Effector memory CD8-positive, alpha-beta T cell (primary cell): ENCODE results near the gene CEP350.

Experiments used
- ATAC-seq: fragments of 150-1000 bp; cut with Tn5 transposase; replicated peaks from 2 replicates; pipeline ENCODE4 v1.10.0; 2021; ENCODE audit warnings: mild to moderate bottlenecking, moderate library complexity
- DNase-seq, 3 experiments: peaks; one replicate each; pipeline ENCODE4 v3.0.0; 2021
- H3K27ac Mint-ChIP-seq, 2 donors: one replicate each; pipeline ENCODE4 v1.8.0; 2022; ENCODE audit warnings: mild to moderate bottlenecking in 2 of 2, mixed read lengths in 2 of 2, moderate library complexity in 2 of 2
- H3K27me3 Mint-ChIP-seq, 2 donors: one replicate each; pipeline ENCODE4 v1.8.0; 2022; ENCODE audit warnings: mixed read lengths in 2 of 2
- H3K36me3 Mint-ChIP-seq: one replicate; pipeline ENCODE4 v1.8.0; 2022; ENCODE audit warnings: mild to moderate bottlenecking, moderate library complexity, mixed read lengths; ENCODE audit not compliant: insufficient read depth
- H3K4me1 Mint-ChIP-seq, 2 donors: one replicate each; pipeline ENCODE4 v1.8.0; 2022; ENCODE audit warnings: low read depth in 2 of 2, mixed read lengths in 2 of 2
- H3K4me3 Mint-ChIP-seq, 2 donors: one replicate each; pipeline ENCODE4 v1.8.0; 2022; ENCODE audit warnings: mild to moderate bottlenecking in 2 of 2, mixed read lengths in 2 of 2, moderate library complexity in 2 of 2
- H3K9me3 Mint-ChIP-seq, 2 donors: one replicate each; pipeline ENCODE4 v1.8.0; 2022; ENCODE audit warnings: mixed read lengths in 2 of 2

The CEP350 gene

DNA sequence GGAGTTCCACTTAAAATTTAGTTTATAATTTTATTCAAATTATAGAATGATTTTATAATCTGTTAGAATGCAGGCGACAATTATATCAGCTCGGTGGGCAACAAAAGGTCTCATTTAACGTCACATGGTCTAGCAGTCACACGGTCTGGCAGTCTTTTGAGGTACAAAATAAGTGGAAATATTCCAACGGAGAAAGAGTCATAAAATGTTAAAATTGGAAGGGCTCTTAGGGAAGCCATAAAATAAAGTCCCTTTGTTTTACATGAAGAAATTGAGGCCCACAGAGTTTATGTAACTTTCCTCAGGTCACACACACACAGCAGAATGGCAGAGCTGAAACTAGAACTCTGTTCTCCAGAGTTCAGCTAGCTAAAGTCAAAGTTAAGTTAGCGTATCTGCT, 115.7 kb downstream of the CEP350 start:
- Mint-ChIP-seq H3K9me3 (no peaks in the 10 kb centered on the region), H3K27me3 (no peaks in the 10 kb centered on the region), H3K4me3 (no peak overlapping the region), H3K27ac (no peak overlapping the region), H3K36me3 (peaks cover 70% of the 10 kb centered on the region), H3K4me1 (no peaks in the 10 kb centered on the region)
- DNase-seq (no peak), ATAC-seq (no peak)

DNA sequence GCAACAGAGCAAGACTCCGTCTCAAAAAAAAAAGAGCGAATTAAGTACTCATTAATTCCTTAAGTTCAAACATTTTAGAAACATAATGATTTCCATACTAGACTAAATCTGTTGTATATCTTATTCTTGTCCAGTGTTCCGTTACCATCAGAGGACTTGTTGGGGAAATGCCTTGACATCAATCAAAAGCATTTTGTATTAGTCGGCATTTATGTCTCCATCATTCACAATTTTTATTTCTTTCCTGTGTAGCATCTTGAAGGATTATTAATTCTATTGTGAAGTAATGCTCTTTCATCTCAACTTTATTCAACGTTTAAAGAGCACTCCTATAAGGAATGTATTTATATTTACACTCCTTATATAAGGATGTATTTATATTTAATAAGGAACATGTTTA, 117.1 kb downstream of the CEP350 start:
- Mint-ChIP-seq H3K36me3 (peaks cover 72% of the 10 kb centered on the region), H3K4me3 (no peak overlapping the region), H3K27me3 (no peaks in the 10 kb centered on the region), H3K9me3 (no peaks in the 10 kb centered on the region), H3K27ac (no peak overlapping the region), H3K4me1 (no peaks in the 10 kb centered on the region)
- ATAC-seq = no peak
- DNase-seq = no peak

DNA sequence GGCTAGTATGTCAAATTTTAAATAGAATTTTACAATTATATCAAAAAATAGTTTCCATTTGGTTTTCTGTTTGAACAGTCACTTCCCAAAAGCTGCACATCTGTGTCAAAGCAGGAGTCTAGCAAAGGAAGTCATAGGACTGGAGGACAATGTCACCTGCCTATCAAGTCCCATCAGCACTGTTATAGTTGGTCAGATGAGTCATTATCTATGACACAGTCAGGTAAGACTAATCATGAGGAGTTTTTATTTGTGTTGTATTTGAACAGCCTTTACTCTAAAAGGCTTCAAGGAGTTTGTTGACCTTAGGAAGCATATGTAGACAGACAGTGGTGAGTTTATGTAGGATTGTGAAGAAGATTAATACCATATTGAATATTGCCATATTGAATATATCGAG, 125.8 kb downstream of the CEP350 start:
- H3K4me3 Mint-ChIP-seq = no peak overlapping the region
- no peaks in the 10 kb centered on the region for H3K4me1 Mint-ChIP-seq
- ATAC-seq (no peak), DNase-seq (no peak)
- H3K27me3 Mint-ChIP-seq = no peaks in the 10 kb centered on the region
- no peak overlapping the region for H3K27ac Mint-ChIP-seq
- H3K36me3 Mint-ChIP-seq = peaks cover 74% of the 10 kb centered on the region
- no peaks in the 10 kb centered on the region for H3K9me3 Mint-ChIP-seq

DNA sequence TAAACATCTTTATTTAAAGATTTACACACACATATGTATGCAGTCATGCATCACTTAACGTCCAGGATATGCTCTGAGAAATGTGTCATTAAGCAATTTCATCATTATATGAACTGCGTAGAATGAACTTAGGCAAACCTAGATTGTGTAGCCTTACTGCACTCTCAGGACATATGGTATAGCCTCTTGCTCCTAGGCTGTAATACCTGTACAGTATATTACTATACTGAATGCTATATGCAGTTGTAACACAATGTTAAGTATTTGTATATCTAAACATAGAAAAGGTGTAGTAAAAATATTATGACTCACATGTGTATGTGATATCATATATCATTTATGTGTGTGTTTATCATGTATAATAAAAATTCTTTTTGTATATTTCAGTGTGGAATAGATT, 126.9 kb downstream of the CEP350 start:
- Mint-ChIP-seq H3K9me3 (no peaks in the 10 kb centered on the region), H3K4me1 (no peaks in the 10 kb centered on the region), H3K36me3 (peaks cover 63% of the 10 kb centered on the region), H3K4me3 (no peak overlapping the region), H3K27ac (no peak overlapping the region), H3K27me3 (no peaks in the 10 kb centered on the region)
- DNase-seq = no peak
- ATAC-seq = no peak

DNA sequence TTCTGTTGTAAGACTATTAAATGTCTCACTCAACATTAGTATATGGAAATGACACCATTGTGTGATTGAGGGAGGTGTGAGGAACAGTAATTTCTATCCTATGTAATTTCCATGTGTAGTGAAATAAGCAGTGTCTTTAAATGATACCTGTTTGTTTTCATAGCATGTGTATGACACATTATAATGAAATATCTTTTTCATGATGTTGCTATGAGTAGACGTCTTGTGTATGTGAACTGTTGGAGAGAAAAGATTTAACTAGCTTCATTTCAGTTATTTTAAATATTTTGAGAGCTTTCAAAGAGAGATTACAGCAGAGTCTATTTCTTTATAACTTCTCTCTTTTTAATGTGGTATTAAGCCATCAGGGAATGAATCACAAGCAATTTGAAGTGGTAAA, 128.6 kb downstream of the CEP350 start:
- DNase-seq = no peak
- Mint-ChIP-seq H3K27ac (no peak overlapping the region), H3K4me1 (no peaks in the 10 kb centered on the region), H3K4me3 (no peak overlapping the region), H3K36me3 (peaks cover 56% of the 10 kb centered on the region), H3K27me3 (no peaks in the 10 kb centered on the region), H3K9me3 (no peaks in the 10 kb centered on the region)
- ATAC-seq = no peak

DNA sequence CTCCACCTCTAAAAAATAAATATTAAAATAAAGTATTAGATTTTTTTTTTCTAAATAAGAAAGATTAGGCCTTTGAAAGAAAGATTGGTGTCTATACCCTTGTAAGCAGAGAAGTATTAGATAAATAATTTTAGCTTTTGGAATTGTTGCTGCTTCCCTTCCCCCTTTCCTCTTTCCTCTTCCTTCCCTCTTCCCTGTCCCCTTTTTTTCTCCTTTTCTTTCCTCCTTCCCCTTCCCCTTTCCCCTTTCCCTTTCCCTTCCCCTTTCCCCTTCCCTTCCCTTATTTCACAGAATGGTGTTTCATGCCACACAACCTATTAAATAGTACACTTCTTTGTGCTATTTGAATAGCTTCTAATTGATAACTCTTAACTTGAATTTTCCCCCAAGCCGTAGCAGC, 130.3 kb downstream of the CEP350 start:
- Mint-ChIP-seq H3K27ac (no peak overlapping the region), H3K9me3 (no peaks in the 10 kb centered on the region), H3K4me1 (no peaks in the 10 kb centered on the region), H3K36me3 (peaks cover 57% of the 10 kb centered on the region), H3K4me3 (no peak overlapping the region), H3K27me3 (no peaks in the 10 kb centered on the region)
- ATAC-seq (no peak), DNase-seq (no peak)

DNA sequence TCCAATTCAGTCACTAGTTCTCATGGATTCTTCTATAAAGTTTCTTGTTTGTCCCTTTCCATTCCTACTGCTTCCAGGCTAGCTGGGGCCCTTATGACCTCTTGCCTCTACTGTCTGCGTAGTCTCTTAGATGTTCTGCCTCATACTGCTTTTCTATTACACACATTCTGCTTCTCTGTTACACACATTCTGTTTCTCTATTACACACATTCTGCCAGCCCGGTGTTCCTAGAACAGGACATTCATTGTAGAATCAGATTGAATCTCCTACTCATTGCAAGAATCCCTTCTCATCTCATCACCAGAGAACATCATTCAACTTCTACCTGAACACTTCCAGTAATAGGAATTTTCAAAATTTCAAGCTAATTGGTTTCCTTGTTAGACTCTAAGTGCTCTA, 130.7 kb downstream of the CEP350 start:
- H3K4me1 Mint-ChIP-seq = no peaks in the 10 kb centered on the region
- DNase-seq = no peak
- H3K4me3 Mint-ChIP-seq = no peak overlapping the region
- no peak for ATAC-seq
- peaks cover 56% of the 10 kb centered on the region for H3K36me3 Mint-ChIP-seq
- no peaks in the 10 kb centered on the region for H3K9me3 Mint-ChIP-seq
- no peaks in the 10 kb centered on the region for H3K27me3 Mint-ChIP-seq
- H3K27ac Mint-ChIP-seq = no peak overlapping the region

DNA sequence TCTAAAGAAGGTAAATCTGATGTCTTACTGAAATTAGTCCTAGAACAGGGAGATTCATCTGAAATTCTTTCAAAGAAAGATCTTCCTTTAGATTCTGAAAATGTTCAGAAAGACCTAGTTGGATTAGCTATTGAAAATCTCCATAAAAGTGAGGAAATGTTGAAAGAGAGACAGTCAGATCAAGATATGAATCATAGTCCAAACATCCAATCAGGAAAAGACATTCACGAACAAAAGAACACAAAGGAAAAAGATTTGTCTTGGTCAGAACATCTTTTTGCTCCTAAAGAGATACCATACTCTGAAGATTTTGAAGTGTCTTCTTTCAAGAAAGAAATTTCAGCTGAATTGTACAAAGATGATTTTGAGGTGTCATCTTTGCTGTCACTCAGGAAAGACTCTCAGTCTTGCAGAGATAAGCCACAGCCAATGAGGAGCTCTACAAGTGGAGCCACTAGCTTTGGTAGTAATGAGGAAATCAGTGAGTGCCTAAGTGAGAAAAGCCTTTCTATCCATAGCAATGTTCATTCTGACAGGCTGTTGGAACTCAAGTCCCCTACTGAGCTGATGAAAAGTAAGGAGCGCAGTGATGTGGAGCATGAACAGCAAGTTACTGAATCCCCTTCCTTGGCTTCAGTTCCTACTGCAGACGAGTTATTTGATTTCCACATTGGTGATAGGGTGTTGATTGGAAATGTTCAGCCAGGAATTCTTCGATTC, 138.5 kb downstream of the CEP350 start:
- peaks cover 85% of the 10 kb centered on the region for H3K36me3 Mint-ChIP-seq
- H3K27ac Mint-ChIP-seq = peak overlapping the region; percentile 62 to 89
- no peak for DNase-seq
- no peaks in the 10 kb centered on the region for H3K9me3 Mint-ChIP-seq
- H3K4me1 Mint-ChIP-seq = no peaks in the 10 kb centered on the region
- no peaks in the 10 kb centered on the region for H3K27me3 Mint-ChIP-seq
- no peak for ATAC-seq
- no peak overlapping the region for H3K4me3 Mint-ChIP-seq

DNA sequence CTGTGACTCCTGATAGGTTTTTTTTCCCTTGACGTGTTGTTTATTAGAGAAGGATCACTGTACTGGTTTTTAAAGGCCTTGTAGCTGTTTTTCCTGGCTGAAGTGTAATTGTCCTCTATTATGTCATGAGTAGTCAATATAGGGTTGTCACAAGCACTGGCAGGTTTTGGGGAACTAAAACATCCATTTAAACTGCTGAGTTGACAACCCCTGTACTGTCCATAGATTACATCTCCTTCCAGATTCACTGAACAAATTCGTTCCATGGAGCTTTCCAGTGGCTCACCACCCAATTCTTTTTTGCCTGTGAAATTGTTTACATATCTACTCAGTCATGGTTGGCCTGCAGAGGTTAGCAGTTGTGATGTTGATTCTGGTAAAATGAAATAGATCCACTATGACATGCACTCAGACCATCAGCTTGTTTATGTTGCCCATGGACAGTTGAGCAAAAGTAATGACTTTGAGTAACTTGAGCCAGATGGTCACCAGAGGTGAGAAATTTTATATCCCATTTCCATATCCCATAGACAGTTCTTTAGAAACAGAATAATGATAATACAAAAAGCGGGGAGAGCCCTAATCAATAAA, 140.2 kb downstream of the CEP350 start:
- H3K36me3 Mint-ChIP-seq = peaks cover 80% of the 10 kb centered on the region
- no peak overlapping the region for H3K4me3 Mint-ChIP-seq
- no peak overlapping the region for H3K27ac Mint-ChIP-seq
- H3K9me3 Mint-ChIP-seq = no peaks in the 10 kb centered on the region
- H3K27me3 Mint-ChIP-seq = no peaks in the 10 kb centered on the region
- no peak for DNase-seq
- no peak for ATAC-seq
- peaks cover 1 to 2% of the 10 kb centered on the region in 2 donors for H3K4me1 Mint-ChIP-seq

DNA sequence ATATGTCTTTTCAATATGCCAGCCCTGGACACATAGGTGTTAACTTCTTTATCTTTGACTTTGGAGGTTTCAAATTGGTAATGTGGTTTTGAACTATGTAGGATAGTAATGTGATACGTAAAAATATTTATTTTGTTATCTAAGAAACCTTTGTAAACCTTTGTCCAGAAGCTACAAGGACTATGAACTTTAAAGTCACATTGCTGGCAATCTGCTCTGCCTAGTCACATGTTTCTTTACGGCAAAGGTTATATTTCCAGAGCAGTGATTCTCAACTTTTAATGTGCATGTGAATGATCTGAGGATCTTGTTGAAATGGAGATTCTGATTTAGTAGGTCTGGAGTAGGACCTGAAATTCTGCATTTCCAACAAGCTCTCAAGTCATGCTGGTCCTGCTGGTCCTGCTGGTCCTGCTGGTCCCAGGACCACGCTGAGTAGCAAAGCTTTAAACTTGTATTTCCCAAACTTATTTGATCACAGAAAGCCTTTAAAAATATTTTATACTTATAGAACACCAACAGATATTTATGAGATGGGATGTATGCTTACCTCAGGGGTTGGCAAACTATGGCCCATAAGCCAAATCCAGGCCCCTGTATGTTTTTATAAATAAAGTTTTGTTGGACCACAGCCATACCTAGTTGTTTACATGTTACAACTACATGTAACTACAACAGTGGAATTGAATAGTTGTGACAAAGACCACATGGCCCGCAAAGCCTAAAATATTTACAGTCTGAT, 142.1 kb downstream of the CEP350 start:
- ATAC-seq = no peak
- H3K4me3 Mint-ChIP-seq = no peak overlapping the region
- H3K27me3 Mint-ChIP-seq = no peaks in the 10 kb centered on the region
- DNase-seq = no peak
- H3K27ac Mint-ChIP-seq = no peak overlapping the region
- peaks cover 68% of the 10 kb centered on the region for H3K36me3 Mint-ChIP-seq
- H3K9me3 Mint-ChIP-seq = no peaks in the 10 kb centered on the region
- H3K4me1 Mint-ChIP-seq = peaks cover 12 to 21% of the 10 kb centered on the region in 2 donors

DNA sequence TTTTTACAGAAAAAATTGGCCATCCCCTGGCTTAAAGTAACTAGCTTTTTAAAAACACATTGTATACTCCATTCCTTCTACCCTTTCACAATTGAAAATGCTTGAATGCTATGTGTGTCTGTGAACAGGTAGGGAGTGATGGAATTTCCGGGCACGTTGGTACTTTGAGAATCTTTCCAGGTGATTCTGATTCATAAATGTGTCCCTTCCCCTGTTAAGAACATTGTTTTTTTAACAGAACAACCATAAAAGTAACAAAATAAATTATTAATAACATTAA, 142.7 kb downstream of the CEP350 start:
- Mint-ChIP-seq H3K27me3 (no peaks in the 10 kb centered on the region), H3K36me3 (peaks cover 63% of the 10 kb centered on the region), H3K4me1 (peaks cover 12 to 21% of the 10 kb centered on the region in 2 donors), H3K4me3 (no peak overlapping the region), H3K9me3 (no peaks in the 10 kb centered on the region), H3K27ac (no peak overlapping the region)
- no peak for ATAC-seq
- no peak for DNase-seq

DNA sequence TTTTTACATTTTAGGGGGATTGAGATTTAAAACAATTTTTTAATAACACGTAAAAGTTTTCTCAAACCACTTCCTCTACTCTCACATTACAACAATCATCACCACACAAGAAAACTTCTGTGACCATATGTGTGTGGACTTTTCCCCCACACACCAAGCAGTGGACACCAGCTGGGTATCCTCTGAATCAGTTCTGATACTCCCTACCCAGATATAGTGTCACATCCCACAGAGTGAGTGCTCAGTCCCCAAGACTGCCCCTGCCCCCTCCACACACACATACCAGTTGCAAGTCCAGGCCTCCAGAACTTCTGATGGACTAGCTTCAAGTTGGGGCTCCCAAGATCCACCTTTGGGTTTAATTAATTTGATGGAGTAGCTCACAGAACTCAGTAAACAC, 146.8 kb downstream of the CEP350 start:
- ATAC-seq (no peak), DNase-seq (no peak)
- Mint-ChIP-seq H3K9me3 (no peaks in the 10 kb centered on the region), H3K4me3 (no peak overlapping the region), H3K27me3 (no peaks in the 10 kb centered on the region), H3K36me3 (peaks cover 37% of the 10 kb centered on the region), H3K27ac (peak overlapping the region in 1 of 2 donors; percentile 55), H3K4me1 (peaks cover 12 to 21% of the 10 kb centered on the region in 2 donors)

DNA sequence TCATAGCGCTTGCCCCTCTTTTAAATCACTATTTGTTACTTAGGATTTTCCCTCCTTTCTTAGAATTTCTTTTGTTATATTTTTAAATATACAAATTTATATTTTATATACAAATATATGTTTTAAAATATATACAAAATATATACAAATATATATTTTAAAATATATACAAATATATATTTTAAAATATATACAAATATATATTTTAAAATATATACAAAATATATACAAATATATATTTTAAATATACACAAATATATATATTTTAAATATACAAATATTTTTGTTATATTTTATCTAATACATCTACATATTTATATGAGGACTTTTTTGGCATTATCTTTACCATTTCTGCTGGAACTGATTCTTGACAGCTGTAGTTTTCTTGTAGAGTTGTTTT, 149.2 kb downstream of the CEP350 start:
- no peak overlapping the region for H3K27ac Mint-ChIP-seq

DNA sequence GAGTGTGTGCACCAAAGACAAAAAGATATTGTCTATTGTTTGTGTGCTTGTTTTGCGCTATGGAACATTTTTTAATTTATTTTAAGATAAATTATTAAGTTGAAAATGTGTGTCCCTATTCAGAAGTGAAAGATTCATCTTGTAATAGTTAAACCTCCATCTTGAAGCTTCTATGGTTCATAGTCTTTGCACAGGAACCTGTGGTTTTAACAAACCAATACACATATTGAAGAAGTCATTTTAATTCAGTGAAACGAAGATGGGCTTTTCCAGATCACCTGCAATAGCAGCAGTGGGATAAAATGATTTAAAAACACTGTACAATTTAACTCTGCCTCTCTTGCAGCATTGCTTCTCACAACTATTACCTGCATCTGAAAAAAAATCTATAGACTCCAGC, 157.5 kb downstream of the CEP350 start:
- Mint-ChIP-seq H3K4me1 (peaks cover 0 to 7% of the 10 kb centered on the region in 2 donors), H3K36me3 (peaks cover 38% of the 10 kb centered on the region), H3K4me3 (no peak overlapping the region), H3K27me3 (no peaks in the 10 kb centered on the region), H3K9me3 (no peaks in the 10 kb centered on the region), H3K27ac (no peak overlapping the region)
- ATAC-seq (no peak), DNase-seq (no peak)

More for the DNA sequence above, 149.2 kb downstream of the CEP350 start:
- DNase-seq = no peak
- Mint-ChIP-seq H3K4me3 (no peak overlapping the region), H3K27me3 (no peaks in the 10 kb centered on the region), H3K4me1 (peaks cover 12 to 21% of the 10 kb centered on the region in 2 donors), H3K9me3 (no peaks in the 10 kb centered on the region), H3K36me3 (peaks cover 28% of the 10 kb centered on the region)
- no peak for ATAC-seq
